ENCODE data around the gene SMARCA2. TPM values are rescaled to one million over a fixed set of nuclear protein-coding genes. Genes with fewer than 3 reads are reported as not detected.

Gene SMARCA2
- polyA plus RNA-seq, 1 donor from 2014 or later: 150 TPM

GRCh38 chr9:2065704-2066103 lies 50.6 kb downstream of the SMARCA2 start:
- H3K9ac ChIP-seq (ENCODE audit: low read length): no peak overlapping the region
- H3K9me3 ChIP-seq (ENCODE audit: low read length): no peaks in the 10 kb centered on the region
- H3K27me3 ChIP-seq (ENCODE audit: insufficient read depth, low read depth, low read length): no peaks in the 10 kb centered on the region
- TF ChIP-seq MXI1 (conservative IDR thresholded peaks at IDR 0.05; ENCODE audit: poor library complexity, severe bottlenecking) (no peak), CTCF (IDR thresholded peaks at IDR 0.05; ENCODE audit: poor library complexity, severe bottlenecking) (no peak), POLR2AphosphoS5 (IDR thresholded peaks at IDR 0.05) (no peak), EP300 (conservative IDR thresholded peaks at IDR 0.05; ENCODE audit: poor library complexity, severe bottlenecking) (no peak), REST (IDR thresholded peaks at IDR 0.05; ENCODE audit: borderline replicate concordance) (no peak), RAD21 (conservative IDR thresholded peaks at IDR 0.05) (no peak), SMC3 (conservative IDR thresholded peaks at IDR 0.05; ENCODE audit: poor library complexity) (no peak), TAF1 (IDR thresholded peaks at IDR 0.05; ENCODE audit: low read depth) (no peak), EZH2 (IDR thresholded peaks at IDR 0.05; ENCODE audit: borderline replicate concordance, insufficient read depth, low read length, poor library complexity, severe bottlenecking) (no peak)
- H3K9me2 ChIP-seq (ENCODE audit: insufficient read depth, low read length): no peaks in the 10 kb centered on the region
- no peak overlapping the region for H3K4me2 ChIP-seq (ENCODE audit: low read length)
- no peaks in the 10 kb centered on the region for H4K20me1 ChIP-seq (ENCODE audit: insufficient read depth)
- H3F3A ChIP-seq (ENCODE audit: insufficient read depth, low read length, poor library complexity, severe bottlenecking): no peaks in the 10 kb centered on the region
- H3K79me2 ChIP-seq (replicated peaks; ENCODE audit: insufficient read depth, low read length): no peaks in the 10 kb centered on the region
- no peak overlapping the region for H2AFZ ChIP-seq (ENCODE audit: low read depth, low read length)
- peaks cover 4% of the 10 kb centered on the region for H3K36me3 ChIP-seq (ENCODE audit: insufficient read depth, low read length)
- no peak overlapping the region for H3K4me3 ChIP-seq (ENCODE audit: low read length)
- no peak overlapping the region for H3K27ac ChIP-seq (ENCODE audit: low read length)

GRCh38 chr9:2066312-2067273 lies 51.4 kb downstream of the SMARCA2 start:
- Histone ChIP-seq H3K4me3 (ENCODE audit: low read length) (no peak overlapping the region), H4K20me1 (ENCODE audit: insufficient read depth) (no peaks in the 10 kb centered on the region), H3K4me2 (ENCODE audit: low read length) (no peak overlapping the region), H3K36me3 (ENCODE audit: insufficient read depth, low read length) (peaks cover 4% of the 10 kb centered on the region), H3K9ac (ENCODE audit: low read length) (no peak overlapping the region), H2AFZ (ENCODE audit: low read depth, low read length) (no peak overlapping the region), H3K9me3 (ENCODE audit: low read length) (no peaks in the 10 kb centered on the region), H3K27ac (ENCODE audit: low read length) (no peak overlapping the region), H3K79me2 (replicated peaks; ENCODE audit: insufficient read depth, low read length) (no peaks in the 10 kb centered on the region), H3K9me2 (ENCODE audit: insufficient read depth, low read length) (no peaks in the 10 kb centered on the region), H3K27me3 (ENCODE audit: insufficient read depth, low read depth, low read length) (no peaks in the 10 kb centered on the region), H3F3A (ENCODE audit: insufficient read depth, low read length, poor library complexity, severe bottlenecking) (no peaks in the 10 kb centered on the region)
- no peak for TF ChIP-seq EZH2 (IDR thresholded peaks at IDR 0.05; ENCODE audit: borderline replicate concordance, insufficient read depth, low read length, poor library complexity, severe bottlenecking)
- TF ChIP-seq CTCF (IDR thresholded peaks at IDR 0.05; ENCODE audit: poor library complexity, severe bottlenecking): peak; percentile 22
- TF ChIP-seq SMC3 (conservative IDR thresholded peaks at IDR 0.05; ENCODE audit: poor library complexity): peak; percentile 34
